Sigmoid colon (tissue), 4 donors: ENCODE measurements around the gene IL23A.

Source experiments
- EP300 ChIP-seq, 4 donors: sonication (generic); formaldehyde crosslinking; IDR thresholded peaks; one replicate each; pipeline ENCODE4 v1.6.1; 2017; ENCODE audit warnings: antibody characterized with exemption in 4 of 4
- POLR2A ChIP-seq, 2 donors: fragments of 450-650 bp; IDR thresholded peaks; one replicate each; pipeline ENCODE4 v1.6.1; 2016; ENCODE audit warnings: antibody characterized with exemption in 2 of 2, mild to moderate bottlenecking in 2 of 2, moderate library complexity in 2 of 2
- POLR2AphosphoS5 ChIP-seq, 4 donors: sonication (generic); formaldehyde crosslinking; IDR thresholded peaks; one replicate each; pipeline ENCODE4 v1.6.1; 2017; ENCODE audit warnings: antibody characterized with exemption in 4 of 4
- TF ChIP-seq, protein P1 (sequence below), 4 experiments: fragments of 450-650 bp in 3 of 4; fragments of 200-600 bp in 1 of 4; IDR thresholded peaks; one replicate each; pipeline ENCODE4 v1.5.1; 2016 to 2019; ENCODE audit warnings: antibody characterized with exemption in 4 of 4, mild to moderate bottlenecking in 3 of 4, moderate library complexity in 2 of 4

DNA sequence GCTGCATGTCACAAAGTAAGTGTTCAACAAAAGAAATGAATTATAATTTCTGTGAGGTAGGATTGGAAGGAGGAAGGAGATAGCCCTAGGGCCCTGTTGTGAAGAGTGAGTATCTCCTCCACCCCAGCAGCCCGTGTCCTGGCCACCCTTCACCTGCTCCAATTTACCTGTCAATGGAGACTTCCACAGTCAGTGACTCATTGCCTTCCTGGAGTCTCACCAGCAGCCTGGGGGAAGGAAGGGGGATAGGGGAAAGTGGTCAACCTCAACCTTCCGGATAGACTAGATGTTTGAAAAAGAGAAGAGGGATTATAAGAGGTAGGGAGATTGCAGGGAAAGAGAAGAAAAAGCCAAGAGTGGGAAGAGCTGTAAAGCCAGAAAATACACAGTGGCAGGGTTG lies 12.0 kb downstream of the IL23A start:
- TF ChIP-seq POLR2AphosphoS5 (IDR thresholded peaks at IDR 0.05), result no peak
- TF ChIP-seq, protein P1, sequence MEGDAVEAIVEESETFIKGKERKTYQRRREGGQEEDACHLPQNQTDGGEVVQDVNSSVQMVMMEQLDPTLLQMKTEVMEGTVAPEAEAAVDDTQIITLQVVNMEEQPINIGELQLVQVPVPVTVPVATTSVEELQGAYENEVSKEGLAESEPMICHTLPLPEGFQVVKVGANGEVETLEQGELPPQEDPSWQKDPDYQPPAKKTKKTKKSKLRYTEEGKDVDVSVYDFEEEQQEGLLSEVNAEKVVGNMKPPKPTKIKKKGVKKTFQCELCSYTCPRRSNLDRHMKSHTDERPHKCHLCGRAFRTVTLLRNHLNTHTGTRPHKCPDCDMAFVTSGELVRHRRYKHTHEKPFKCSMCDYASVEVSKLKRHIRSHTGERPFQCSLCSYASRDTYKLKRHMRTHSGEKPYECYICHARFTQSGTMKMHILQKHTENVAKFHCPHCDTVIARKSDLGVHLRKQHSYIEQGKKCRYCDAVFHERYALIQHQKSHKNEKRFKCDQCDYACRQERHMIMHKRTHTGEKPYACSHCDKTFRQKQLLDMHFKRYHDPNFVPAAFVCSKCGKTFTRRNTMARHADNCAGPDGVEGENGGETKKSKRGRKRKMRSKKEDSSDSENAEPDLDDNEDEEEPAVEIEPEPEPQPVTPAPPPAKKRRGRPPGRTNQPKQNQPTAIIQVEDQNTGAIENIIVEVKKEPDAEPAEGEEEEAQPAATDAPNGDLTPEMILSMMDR (IDR thresholded peaks at IDR 0.05), result no peak
- TF ChIP-seq POLR2A (IDR thresholded peaks at IDR 0.05), result no peak
- no peak for TF ChIP-seq EP300 (IDR thresholded peaks at IDR 0.05)
